LNCAP (cell line): ENCODE measurements around the gene RFX8.

Experiments
- TF ChIP-seq, protein P1 (sequence below): fragments of 450-650 bp; IDR thresholded peaks from 2 replicates; pipeline ENCODE4 v1.5.1; 2017; ENCODE audit warnings: mild to moderate bottlenecking

Gene RFX8

DNA sequence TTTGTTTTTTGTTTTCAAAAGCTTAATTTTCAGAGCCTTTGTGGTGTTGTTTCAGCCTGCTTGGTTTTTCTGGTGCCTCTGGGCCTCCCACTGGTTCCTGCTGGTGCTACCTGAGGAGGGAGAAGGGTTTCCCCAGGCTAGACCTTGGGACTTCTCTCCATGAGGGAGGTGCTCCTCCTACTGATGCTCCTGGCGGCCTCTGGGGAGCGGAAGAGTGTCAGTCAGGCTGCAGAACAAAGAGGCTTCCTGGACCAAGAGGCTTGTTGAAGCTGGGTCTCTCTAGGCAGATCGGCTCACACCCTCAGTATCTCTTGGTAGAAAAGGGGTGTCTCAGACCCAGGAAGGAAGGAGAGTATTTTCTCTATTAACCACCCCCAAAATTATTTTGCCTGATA is 32.2 kb downstream of the RFX8 start:
- TF ChIP-seq, protein P1, sequence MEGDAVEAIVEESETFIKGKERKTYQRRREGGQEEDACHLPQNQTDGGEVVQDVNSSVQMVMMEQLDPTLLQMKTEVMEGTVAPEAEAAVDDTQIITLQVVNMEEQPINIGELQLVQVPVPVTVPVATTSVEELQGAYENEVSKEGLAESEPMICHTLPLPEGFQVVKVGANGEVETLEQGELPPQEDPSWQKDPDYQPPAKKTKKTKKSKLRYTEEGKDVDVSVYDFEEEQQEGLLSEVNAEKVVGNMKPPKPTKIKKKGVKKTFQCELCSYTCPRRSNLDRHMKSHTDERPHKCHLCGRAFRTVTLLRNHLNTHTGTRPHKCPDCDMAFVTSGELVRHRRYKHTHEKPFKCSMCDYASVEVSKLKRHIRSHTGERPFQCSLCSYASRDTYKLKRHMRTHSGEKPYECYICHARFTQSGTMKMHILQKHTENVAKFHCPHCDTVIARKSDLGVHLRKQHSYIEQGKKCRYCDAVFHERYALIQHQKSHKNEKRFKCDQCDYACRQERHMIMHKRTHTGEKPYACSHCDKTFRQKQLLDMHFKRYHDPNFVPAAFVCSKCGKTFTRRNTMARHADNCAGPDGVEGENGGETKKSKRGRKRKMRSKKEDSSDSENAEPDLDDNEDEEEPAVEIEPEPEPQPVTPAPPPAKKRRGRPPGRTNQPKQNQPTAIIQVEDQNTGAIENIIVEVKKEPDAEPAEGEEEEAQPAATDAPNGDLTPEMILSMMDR = no peak

DNA sequence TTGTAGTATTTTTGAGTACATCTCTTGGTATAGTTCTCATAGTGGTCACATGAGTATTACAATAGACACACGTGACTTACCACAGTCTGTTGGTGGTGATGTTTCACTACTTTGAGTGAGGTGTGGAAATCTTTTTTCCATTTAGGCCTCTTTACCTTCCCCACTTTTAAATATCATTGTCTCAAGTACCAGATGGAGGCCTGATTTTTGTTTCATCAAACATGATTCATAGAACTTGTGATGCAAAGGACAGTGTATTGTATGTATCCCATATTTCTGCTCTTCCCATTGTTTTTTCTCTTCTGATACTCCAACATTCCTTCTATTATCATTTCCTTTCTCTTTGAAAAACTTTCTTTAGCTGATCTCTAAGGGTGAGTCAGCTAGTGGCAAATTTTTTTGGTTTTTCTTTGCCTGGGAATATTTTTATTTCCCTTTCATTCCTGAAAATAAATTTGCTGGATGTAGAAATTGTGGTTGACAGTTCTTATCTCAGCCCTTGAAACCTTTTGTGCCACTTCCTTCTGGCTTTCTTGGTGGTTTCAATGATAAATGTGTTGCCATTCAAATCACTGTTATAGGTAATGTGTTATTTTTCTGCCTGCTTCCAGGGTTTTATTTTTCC is 32.8 kb downstream of the RFX8 start:
- TF ChIP-seq, protein P1 = no peak

DNA sequence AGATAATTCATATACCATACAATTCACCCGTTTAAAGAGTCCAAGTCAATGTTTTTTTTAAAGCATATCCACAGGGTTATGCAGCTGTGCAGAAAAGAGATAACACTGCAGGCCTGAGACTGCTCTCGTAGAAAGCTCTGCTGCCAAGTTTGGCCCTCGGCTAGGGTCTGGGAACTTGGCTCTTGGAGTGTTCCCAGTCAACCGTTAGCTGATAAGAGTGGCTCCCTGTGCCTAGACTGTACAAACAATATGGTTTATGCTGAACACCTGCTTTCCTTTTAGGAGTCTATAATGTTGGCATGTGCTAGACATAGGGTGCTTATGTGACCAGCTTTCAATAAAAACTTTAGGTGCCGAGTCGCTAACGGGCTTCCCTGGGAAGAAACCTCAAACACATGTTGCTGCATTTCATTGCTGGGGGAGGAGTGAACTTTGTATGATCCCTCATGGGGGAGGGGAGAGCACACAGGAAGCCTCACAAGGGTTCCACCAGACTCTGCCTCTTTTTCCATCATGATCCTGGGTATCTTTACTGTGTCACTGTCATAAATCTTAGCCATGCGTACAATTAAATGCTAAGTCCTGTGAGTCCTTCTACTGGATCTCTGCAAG is 34.7 kb downstream of the RFX8 start:
- TF ChIP-seq, protein P1 = no peak

DNA sequence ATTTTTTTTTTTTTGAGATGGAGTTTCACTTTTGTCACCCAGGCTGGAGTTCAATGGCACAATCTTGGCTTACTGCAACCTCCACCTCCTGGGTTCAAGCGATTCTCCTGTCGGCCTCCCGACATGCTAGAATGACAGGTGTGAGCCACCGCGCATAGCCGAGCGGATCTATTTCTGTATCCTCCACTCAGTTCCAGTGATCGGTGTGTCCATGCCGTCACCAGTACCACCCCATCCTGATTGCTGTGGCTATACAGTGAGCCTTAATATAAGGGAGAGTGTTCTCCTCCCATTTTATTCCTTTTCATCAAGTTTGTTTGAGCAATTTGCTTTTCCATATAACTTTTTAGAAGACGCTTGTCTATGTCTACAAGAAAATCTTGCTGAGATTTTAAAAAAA is 35.2 kb downstream of the RFX8 start:
- TF ChIP-seq, protein P1 = no peak

DNA sequence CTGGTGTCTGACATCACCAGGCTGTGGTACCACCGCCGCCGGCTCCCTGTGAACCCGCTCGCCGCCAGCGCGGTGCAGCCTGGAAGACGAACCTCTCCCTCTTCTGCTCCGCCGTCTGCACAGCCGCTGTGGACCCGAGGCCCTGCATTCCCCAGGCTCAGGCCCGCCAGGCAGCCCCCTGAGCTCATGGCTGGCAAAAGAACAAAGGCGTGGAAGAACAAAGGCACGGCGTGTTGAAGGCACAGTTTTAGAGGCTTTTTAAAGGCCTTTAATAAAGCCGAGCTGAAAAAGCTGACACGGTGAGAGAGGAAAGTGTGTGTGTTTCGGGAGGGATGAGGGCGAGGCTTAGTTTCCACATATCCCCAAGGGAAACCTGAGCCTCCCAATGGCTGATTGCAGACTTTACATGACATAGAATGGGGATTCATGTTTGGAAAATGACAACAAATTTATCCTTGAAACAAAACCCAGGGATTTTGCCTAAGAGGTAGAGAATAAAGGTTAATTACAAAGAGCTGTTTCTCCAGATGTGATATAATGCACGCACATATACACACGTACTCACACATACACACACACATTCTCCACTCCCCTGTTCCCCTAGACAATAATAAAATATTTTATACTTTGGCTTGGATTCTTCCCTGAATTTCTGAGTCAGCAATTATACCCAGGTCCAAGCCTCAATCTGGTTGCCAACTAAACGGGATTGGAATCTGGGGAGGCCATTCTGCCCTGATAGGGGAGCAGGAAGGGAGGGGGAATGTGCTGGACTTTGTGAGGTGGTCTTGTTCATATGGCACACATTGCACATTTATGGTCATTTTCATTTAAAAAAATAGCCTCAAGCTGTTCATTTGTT is 39.7 kb downstream of the RFX8 start:
- TF ChIP-seq, protein P1 = no peak

DNA sequence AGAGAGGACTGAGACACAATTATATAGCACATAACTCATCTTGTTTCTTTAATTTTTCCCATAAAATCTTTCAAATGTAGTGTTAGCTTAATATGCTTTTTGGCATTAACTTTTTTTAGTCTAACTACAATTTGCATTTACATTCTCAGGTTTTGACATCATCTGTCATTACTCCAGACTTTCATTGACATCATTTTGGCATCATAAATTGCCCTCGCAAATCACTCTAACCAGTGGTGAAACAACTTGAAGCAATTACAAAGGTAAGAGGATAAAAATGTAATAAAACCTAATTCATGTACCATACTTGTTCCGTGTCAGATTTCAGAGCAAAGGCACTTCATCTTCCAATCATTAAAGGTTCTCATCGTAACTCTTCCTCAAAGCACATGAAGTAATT is 41.4 kb downstream of the RFX8 start:
- TF ChIP-seq, protein P1 = no peak

DNA sequence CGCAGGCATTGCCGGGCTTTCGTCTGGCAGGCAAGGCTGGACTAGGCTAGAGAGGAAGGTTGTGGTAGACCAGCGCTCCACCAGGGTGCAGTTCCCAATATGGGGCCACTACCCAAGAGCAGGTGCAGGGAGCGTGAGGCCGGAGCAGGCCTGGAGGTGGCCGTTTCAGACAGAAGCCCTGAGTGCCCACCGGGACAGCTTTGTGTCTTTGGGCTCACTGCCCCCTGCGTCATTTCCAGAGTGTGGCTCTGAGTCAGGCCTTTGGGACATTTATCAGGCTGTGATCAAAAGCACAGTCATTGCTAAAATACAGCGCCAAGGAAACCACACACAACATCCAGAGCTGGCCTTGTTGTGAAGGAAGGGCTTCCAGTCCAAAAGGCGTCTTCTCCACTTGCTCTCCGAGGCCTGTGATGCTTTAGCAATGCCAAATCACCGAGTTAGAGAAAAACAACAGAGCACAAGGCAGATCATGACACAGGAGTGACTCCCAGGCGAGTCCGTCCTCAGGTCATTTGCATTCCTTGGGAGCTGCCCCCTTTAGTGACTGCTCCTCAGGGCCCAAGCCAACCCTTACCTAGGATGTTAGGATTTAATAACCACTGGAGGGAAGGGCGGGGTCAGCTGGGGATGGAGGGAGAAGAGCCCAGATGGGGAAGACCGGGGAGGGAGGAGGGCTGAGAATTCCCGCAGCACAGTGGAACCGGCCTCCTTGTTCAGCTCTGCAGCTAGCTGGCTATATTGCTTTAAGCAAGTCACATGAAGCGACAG is 42.3 kb downstream of the RFX8 start:
- TF ChIP-seq, protein P1 = no peak
